ENCODE results near the gene MACROD1.

The MACROD1 gene

DNA sequence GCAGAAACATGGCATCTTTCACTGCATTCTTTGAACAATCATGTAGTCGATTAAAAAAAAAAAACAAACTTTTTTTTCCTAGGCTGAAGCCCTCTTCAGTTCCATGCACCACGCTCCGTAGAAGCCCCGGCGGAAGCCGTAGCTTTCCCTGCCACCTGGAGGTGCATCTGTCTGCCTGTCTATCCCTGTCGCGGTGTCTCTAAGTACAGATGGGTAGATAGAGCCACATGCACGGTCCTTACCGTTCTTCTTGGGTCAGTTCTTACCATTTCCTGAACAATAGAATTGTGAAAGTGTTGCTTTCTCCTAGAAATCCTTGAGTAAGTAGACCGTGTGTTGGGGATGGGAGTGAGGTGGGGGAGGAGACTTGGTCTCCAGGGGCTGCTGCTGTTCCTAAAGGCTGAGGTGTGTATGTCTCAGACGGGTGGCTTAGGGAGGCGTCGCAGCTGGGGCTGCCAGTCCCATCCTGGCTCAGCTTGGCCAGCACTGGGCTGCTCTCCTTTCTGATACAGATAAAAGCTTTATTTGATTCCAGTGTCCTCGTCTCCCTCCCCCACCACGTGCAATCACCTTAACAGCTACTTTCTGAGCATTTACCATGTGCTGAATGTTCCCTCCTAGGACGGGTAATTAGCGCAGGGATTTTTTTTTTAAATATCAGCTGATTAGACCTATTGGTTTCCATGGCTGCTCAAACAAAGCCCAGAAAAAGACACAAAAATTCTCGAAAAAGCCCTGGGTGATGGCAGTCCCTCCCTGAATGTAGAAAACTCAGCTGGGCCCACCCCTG is 46.8 kb downstream of the MACROD1 start:
- TF ChIP-seq, protein P1, sequence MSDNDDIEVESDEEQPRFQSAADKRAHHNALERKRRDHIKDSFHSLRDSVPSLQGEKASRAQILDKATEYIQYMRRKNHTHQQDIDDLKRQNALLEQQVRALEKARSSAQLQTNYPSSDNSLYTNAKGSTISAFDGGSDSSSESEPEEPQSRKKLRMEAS (IDR thresholded peaks at IDR 0.05; ENCODE audit: low read depth, low read length), result no peak
- TF ChIP-seq POLR2A (IDR thresholded peaks at IDR 0.05; ENCODE audit: extremely low read depth, insufficient read length) (no peak), MYC (IDR thresholded peaks at IDR 0.05; ENCODE audit: low read depth, low read length) (no peak)
- TF ChIP-seq, protein P2, sequence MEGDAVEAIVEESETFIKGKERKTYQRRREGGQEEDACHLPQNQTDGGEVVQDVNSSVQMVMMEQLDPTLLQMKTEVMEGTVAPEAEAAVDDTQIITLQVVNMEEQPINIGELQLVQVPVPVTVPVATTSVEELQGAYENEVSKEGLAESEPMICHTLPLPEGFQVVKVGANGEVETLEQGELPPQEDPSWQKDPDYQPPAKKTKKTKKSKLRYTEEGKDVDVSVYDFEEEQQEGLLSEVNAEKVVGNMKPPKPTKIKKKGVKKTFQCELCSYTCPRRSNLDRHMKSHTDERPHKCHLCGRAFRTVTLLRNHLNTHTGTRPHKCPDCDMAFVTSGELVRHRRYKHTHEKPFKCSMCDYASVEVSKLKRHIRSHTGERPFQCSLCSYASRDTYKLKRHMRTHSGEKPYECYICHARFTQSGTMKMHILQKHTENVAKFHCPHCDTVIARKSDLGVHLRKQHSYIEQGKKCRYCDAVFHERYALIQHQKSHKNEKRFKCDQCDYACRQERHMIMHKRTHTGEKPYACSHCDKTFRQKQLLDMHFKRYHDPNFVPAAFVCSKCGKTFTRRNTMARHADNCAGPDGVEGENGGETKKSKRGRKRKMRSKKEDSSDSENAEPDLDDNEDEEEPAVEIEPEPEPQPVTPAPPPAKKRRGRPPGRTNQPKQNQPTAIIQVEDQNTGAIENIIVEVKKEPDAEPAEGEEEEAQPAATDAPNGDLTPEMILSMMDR (IDR thresholded peaks at IDR 0.05; ENCODE audit: low read depth, low read length), result no peak
- no peak overlapping the region for H3K4me3 ChIP-seq (ENCODE audit: low read depth, low read length)
- DNase-seq (ENCODE audit: low read depth), result no peak

DNA sequence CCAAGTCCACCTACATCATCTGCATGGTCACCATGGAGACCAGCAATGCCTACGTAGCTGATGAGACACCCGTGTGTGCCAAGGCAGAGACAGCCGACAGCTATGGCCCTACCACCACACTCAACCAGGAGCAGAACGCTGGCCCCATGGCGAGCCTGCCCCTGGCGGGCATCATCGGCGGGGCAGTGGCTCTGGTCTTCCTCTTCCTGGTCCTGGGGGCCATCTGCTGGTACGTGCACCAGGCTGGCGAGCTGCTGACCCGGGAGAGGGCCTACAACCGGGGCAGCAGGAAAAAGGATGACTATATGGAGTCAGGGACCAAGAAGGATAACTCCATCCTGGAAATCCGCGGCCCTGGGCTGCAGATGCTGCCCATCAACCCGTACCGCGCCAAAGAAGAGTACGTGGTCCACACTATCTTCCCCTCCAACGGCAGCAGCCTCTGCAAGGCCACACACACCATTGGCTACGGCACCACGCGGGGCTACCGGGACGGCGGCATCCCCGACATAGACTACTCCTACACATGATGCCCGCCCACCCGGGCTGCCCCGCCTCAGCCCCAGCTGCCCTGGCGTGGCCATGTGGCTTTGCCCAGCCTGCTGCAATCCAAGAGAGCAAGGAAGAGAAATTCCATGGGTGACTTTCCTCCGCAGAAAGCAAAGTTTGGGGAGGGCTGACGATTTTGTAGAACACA is 48.0 kb downstream of the MACROD1 start:
- no peak overlapping the region for H3K4me3 ChIP-seq (ENCODE audit: low read depth, low read length)
- no peak for TF ChIP-seq MYC (IDR thresholded peaks at IDR 0.05; ENCODE audit: low read depth, low read length)
- no peak for TF ChIP-seq POLR2A (IDR thresholded peaks at IDR 0.05; ENCODE audit: extremely low read depth, insufficient read length)
- TF ChIP-seq, protein P1 (IDR thresholded peaks at IDR 0.05; ENCODE audit: low read depth, low read length), result no peak
- TF ChIP-seq, protein P2 (IDR thresholded peaks at IDR 0.05; ENCODE audit: low read depth, low read length), result no peak
- no peak for DNase-seq (ENCODE audit: low read depth)

DNA sequence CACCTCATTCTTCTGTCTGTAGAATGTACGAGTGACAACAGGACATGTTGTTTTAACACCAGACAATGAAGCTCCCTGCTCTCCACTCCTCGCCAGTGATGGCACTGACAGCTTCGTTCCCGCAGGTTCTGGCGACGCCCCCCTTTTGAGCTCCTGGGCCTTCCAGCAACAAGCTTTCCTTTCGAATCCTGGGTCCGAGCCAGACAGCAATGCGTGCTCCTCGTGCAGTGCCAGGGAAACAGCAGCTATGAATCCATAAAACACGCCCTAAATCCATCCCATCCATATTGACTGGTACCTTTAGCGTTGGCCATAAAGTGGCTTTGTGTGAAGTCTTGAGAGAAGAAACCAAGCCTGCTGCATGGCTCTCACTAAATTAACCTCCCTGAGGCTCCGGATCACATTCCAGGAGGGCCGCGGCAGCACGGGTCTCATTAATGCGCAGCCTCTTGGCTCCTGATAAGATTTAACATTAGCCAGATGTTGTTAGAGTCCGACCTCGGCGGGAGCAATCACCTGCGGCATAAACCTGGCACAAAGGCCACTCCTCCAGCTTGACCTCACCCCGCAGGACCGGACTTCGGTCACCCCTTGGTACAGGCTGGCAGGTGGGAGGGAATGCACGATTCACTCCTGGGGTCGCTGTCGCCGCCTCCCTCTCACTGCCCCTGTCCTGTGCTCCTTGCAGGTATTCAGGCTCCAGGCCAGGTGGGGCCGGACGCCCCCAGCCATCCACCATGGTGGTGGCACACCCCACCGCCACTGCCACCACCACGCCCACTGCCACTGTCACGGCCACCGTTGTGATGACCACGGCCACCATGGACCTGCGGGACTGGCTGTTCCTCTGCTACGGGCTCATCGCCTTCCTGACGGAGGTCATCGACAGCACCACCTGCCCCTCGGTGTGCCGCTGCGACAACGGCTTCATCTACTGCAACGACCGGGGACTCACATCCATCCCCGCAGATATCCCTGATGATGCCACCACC is 50.1 kb downstream of the MACROD1 start:
- TF ChIP-seq, protein P2 (IDR thresholded peaks at IDR 0.05; ENCODE audit: low read depth, low read length), result no peak
- TF ChIP-seq MYC (IDR thresholded peaks at IDR 0.05; ENCODE audit: low read depth, low read length) (no peak), POLR2A (IDR thresholded peaks at IDR 0.05; ENCODE audit: extremely low read depth, insufficient read length) (no peak)
- TF ChIP-seq, protein P1 (IDR thresholded peaks at IDR 0.05; ENCODE audit: low read depth, low read length), result no peak

DNA sequence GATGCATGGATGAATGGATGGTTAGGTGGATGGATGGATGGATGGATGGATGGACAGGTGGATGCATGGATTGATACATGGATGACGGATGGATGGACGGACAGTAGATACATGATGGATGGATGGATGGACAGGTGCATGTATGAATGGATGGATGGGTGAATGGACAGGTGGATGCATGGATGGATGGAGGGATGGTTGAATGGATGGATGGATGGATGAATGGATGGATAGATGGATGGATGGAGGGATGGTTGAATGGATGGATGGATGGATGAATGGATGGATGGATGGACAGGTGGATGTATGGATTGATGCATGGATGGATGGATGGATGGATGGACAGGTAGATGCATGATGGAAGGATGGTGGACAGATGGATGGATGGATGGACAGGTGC is 51.7 kb downstream of the MACROD1 start:
- DNase-seq (ENCODE audit: low read depth), result no peak
- TF ChIP-seq, protein P2 (IDR thresholded peaks at IDR 0.05; ENCODE audit: low read depth, low read length), result no peak
- TF ChIP-seq, protein P1 (IDR thresholded peaks at IDR 0.05; ENCODE audit: low read depth, low read length), result no peak
- TF ChIP-seq MYC (IDR thresholded peaks at IDR 0.05; ENCODE audit: low read depth, low read length), result no peak
- no peak overlapping the region for H3K4me3 ChIP-seq (ENCODE audit: low read depth, low read length)

More for the DNA sequence above, 50.1 kb downstream of the MACROD1 start:
- no peak for DNase-seq (ENCODE audit: low read depth)
- no peak overlapping the region for H3K4me3 ChIP-seq (ENCODE audit: low read depth, low read length)

DNA sequence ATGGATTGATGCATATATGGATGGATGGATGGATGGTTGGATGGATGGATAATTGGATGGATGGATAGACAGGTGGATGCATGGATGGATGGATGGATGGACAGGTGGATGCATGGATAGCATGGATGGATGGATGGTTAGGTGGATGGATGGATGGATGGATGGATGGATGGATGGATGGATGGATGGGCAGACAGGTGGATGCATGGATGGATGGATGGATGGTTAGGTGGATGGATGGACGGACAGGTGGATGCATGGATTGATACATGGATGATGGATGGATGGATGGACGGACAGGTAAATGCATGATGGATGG is 52.5 kb downstream of the MACROD1 start:
- no peak for DNase-seq (ENCODE audit: low read depth)
- H3K4me3 ChIP-seq (ENCODE audit: low read depth, low read length), result no peak overlapping the region
- TF ChIP-seq POLR2A (IDR thresholded peaks at IDR 0.05; ENCODE audit: extremely low read depth, insufficient read length) (no peak), MYC (IDR thresholded peaks at IDR 0.05; ENCODE audit: low read depth, low read length) (no peak)
- TF ChIP-seq, protein P2 (IDR thresholded peaks at IDR 0.05; ENCODE audit: low read depth, low read length), result no peak
- TF ChIP-seq, protein P1 (IDR thresholded peaks at IDR 0.05; ENCODE audit: low read depth, low read length), result no peak
